Measurements from ENCODE around the gene DLL1.

DNA sequence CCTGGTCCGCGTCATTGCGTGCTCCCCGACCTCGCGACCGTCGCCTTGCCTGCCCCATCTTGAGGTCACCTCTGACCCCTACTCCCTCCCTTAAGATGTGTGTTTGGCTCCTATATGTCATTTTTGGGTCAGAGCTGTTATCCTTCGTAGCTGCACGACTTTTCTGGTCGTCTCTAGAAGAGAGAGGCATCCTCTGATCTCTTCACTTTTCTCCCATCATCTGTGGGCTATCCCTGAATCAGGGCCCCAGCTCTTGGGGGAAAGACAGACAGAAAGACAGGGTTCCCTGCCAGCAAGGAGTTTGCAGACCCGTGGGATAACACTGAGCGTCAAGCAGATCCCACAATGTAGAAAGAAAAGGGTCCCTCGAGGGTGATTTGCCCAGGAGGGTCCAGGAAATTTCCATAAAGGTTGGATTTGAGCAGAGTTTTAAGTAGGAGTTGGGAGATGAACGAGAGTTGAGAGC is 16.2 kb upstream of the DLL1 start:
- TF ChIP-seq, protein P1, sequence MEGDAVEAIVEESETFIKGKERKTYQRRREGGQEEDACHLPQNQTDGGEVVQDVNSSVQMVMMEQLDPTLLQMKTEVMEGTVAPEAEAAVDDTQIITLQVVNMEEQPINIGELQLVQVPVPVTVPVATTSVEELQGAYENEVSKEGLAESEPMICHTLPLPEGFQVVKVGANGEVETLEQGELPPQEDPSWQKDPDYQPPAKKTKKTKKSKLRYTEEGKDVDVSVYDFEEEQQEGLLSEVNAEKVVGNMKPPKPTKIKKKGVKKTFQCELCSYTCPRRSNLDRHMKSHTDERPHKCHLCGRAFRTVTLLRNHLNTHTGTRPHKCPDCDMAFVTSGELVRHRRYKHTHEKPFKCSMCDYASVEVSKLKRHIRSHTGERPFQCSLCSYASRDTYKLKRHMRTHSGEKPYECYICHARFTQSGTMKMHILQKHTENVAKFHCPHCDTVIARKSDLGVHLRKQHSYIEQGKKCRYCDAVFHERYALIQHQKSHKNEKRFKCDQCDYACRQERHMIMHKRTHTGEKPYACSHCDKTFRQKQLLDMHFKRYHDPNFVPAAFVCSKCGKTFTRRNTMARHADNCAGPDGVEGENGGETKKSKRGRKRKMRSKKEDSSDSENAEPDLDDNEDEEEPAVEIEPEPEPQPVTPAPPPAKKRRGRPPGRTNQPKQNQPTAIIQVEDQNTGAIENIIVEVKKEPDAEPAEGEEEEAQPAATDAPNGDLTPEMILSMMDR (conservative IDR thresholded peaks at IDR 0.05 in 1 of 2, IDR thresholded peaks at IDR 0.05 in 1 of 2; ENCODE audit: extremely low read depth in 1 of 2, insufficient read depth in 1 of 2, low read depth in 1 of 2, low read length in 2 of 2), result no peak
- no peak for TF ChIP-seq EZH2 (IDR thresholded peaks at IDR 0.05; ENCODE audit: borderline replicate concordance, low read length)
